Spleen (tissue), 11 donors: ENCODE results near the gene RPRD2. TPM values are rescaled to one million over a fixed set of nuclear protein-coding genes. Genes with fewer than 3 reads are reported as not detected.
A peak's percentile ranks its signal among the peaks of the same experiment; 100 is the strongest.

Experiments
- DNase-seq: peaks from one replicate; pipeline ENCODE4 v3.0.0-alpha.2; 2020
- H3K27ac ChIP-seq, 8 donors: fragments of 200-600 bp; sonication (generic) in 7 of 8; 1 replicate in 4 of 8; 2 replicates in 4 of 8; pipeline versions ENCODE4 v1.5.0 to v1.8.0; 2016 to 2021; ENCODE audit warnings: inconsistent platforms in 4 of 8, mild to moderate bottlenecking in 4 of 8, moderate library complexity in 1 of 8
- H3K27me3 ChIP-seq, 7 donors: fragments of 200-600 bp; sonication (generic) in 6 of 7; replicated peaks in 1 of 7; 1 replicate in 4 of 7; 2 replicates in 3 of 7; pipeline versions ENCODE4 v1.5.0 to v1.8.0; 2016 to 2021; ENCODE audit warnings: inconsistent platforms in 3 of 7, mild to moderate bottlenecking in 1 of 7
- H3K36me3 ChIP-seq, 6 donors: fragments of 200-600 bp; sonication (generic) in 5 of 6; 1 replicate in 4 of 6; 2 replicates in 2 of 6; pipeline versions ENCODE4 v1.5.0 to v1.8.0; 2016 to 2021; ENCODE audit warnings: inconsistent platforms in 2 of 6
- H3K4me1 ChIP-seq, 6 donors: fragments of 200-600 bp; sonication (generic) in 5 of 6; 1 replicate in 3 of 6; 2 replicates in 3 of 6; pipeline versions ENCODE4 v1.5.0 to v1.8.0; 2016 to 2021; ENCODE audit warnings: inconsistent platforms in 3 of 6
- H3K4me3 ChIP-seq, 8 donors: fragments of 200-600 bp; sonication (generic) in 7 of 8; 1 replicate in 4 of 8; 2 replicates in 4 of 8; pipeline versions ENCODE4 v1.5.0 to v1.8.0; 2016 to 2021; ENCODE audit warnings: inconsistent platforms in 4 of 8, mild to moderate bottlenecking in 4 of 8, moderate library complexity in 2 of 8
- H3K9me3 ChIP-seq, 8 donors: fragments of 200-600 bp; sonication (generic) in 7 of 8; 1 replicate in 4 of 8; 2 replicates in 4 of 8; pipeline versions ENCODE4 v1.5.0 to v1.8.0; 2016 to 2021; ENCODE audit warnings: inconsistent platforms in 4 of 8
- CTCF ChIP-seq, 11 experiments: fragments of 200-600 bp in 7 of 11; fragments of 450-650 bp in 4 of 11; sonication (generic) in 4 of 11; IDR thresholded peaks in 8 of 11; conservative IDR thresholded peaks in 3 of 11; 1 replicate in 7 of 11; 2 replicates in 4 of 11; pipeline versions ENCODE4 v1.4.0 to v1.8.0; 2016 to 2021; ENCODE audit warnings: antibody characterized with exemption in 11 of 11, inconsistent platforms in 4 of 11, mild to moderate bottlenecking in 1 of 11
- POLR2A ChIP-seq, 3 donors: fragments of 450-650 bp; IDR thresholded peaks; one replicate each; pipeline ENCODE4 v1.5.1; 2017; ENCODE audit warnings: antibody characterized with exemption in 3 of 3, mild to moderate bottlenecking in 1 of 3
- POLR2AphosphoS5 ChIP-seq, 3 donors: sonication (generic); formaldehyde crosslinking; IDR thresholded peaks; one replicate each; pipeline ENCODE4 v1.5.1; 2017; ENCODE audit warnings: antibody characterized with exemption in 3 of 3
- WGBS, 5 donors: extraction: QIAGEN DNeasy Blood & Tissue Kit in 3 of 5; methylation state at CpG; one replicate each; pipeline versions ENCODE4 v1.1.5 to v1.1.7; 2013 to 2018; 5-methylcytosine and 5-hydroxymethylcytosine counted together
- intact Hi-C: fragments of 100-400 bp; cut with DNase I; formaldehyde crosslinking; loops from one replicate; pipeline ENCODE4 v1.15.0; 2023; ENCODE audit warnings: low total_unique reads
- polyA plus RNA-seq, 3 donors: library from polyadenylated mRNA; stranded (reverse); fragments of 200-250 nt; gene quantifications; one replicate each; pipeline ENCODE4 v1.2.1, GENCODE V29; 2013
- total RNA-seq, 7 donors: library from RNA; depleted of rRNA in 3 of 7; stranded (reverse); fragments of >200 nt in 3 of 7; fragmentation: NEBNext Ultra II Directional in 4 of 7; extraction: Animal tissue kit (Norgen Biotek cat#: 25700) in 4 of 7; gene quantifications; one replicate each; pipeline versions ENCODE4 v1.1.0 to v1.2.1, GENCODE V29; 2016 to 2021
- donor health status: healthy with polysubstance abuse.
- donor health status: DM: no; HTN: no; CAD: no; lungs with moderate emphysema.
- donor health status: DM: no; HTN: no; CAD: no.
- donor health status: Bipolar disorder and iron deficiency.
- donor health status: healthy.
- donor health status: DM: no; HTN: no; CAD: no.
- donor health status: DM: yes; HTN: yes; CAD: no.

Gene RPRD2
- total and polyA plus RNA-seq, 10 donors = 3.8 to 42.4 (median 29.5) TPM

DNA sequence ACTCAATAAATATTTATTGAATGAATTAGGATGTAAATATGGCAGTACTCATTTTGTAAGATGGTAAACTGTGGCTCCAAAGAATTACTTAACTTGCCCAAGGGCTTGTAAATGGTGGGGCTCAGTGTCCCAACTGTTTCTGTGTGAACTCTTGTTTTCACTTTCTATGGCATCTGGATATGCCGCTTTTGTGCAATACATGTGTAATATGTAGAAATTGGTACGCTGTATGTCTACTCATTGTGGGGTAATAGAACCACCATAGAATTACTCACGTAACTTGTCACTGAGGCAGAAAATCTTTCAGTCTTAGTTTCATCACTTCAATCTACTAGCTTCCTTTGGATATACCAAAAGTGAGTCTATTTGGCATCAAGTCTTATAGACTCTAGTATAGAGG lies 41.6 kb upstream of the RPRD2 start:
- Histone ChIP-seq H3K9me3 (no peaks in the 10 kb centered on the region), H3K27me3 (no peaks in the 10 kb centered on the region), H3K36me3 (peaks cover 0 to 43% (median 26%) of the 10 kb centered on the region in 6 donors), H3K27ac (peak overlapping the region; percentile 88 to 95 (median 93)), H3K4me3 (peak overlapping the region; percentile 52 to 82 (median 70)), H3K4me1 (peaks cover 11 to 59% (median 33%) of the 10 kb centered on the region in 6 donors)
- TF ChIP-seq CTCF (IDR thresholded peaks at IDR 0.05 in 8 of 11, conservative IDR thresholded peaks at IDR 0.05 in 3 of 11) (no peak), POLR2A (IDR thresholded peaks at IDR 0.05) (no peak)
- DNase-seq = no peak
- 32 to 68% (median 46%) methylated on average over 3 of the region's 3 CpGs for WGBS, 5 donors
- intact Hi-C loops = no loop called here

GRCh38 chr1:150332651-150333290 lies 31.2 kb upstream of the RPRD2 start:
- no peak overlapping the region for H3K4me3 ChIP-seq
- H3K27ac ChIP-seq = no peak overlapping the region
- peaks cover 0 to 4% (median 0%) of the 10 kb centered on the region in 6 donors for H3K4me1 ChIP-seq
- no peak for DNase-seq
- peaks cover 11 to 100% (median 100%) of the 10 kb centered on the region in 6 donors for H3K36me3 ChIP-seq
- 94 to 97% (median 95%) methylated on average over 7 of the region's 7 CpGs for WGBS, 5 donors
- no peaks in the 10 kb centered on the region for H3K9me3 ChIP-seq
- intact Hi-C loops = no loop called here
- TF ChIP-seq POLR2A (IDR thresholded peaks at IDR 0.05) (no peak), POLR2AphosphoS5 (IDR thresholded peaks at IDR 0.05) (no peak), CTCF (IDR thresholded peaks at IDR 0.05 in 8 of 11, conservative IDR thresholded peaks at IDR 0.05 in 3 of 11) (no peak)
- no peaks in the 10 kb centered on the region for H3K27me3 ChIP-seq

DNA sequence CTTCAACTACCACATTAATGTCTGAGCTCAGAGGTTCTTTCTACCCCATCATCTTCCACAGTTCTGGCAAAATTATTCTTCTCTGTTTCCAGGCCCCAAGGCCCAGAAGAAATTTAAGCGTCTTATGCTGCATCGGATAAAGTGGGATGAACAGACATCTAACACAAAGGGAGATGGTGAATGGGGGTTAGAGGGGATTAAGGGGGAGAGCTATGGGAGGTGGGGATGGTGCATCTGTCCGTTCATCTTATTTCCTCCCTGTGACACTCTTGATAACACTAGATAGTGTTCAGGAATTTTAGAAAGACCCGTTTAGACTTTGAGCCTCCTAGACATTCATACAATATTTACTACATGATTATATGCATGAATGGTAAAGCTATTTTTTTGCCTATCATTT lies 17.6 kb upstream of the RPRD2 start:
- Histone ChIP-seq H3K36me3 (peaks cover 3 to 100% (median 89%) of the 10 kb centered on the region in 6 donors), H3K27me3 (no peaks in the 10 kb centered on the region), H3K9me3 (no peaks in the 10 kb centered on the region), H3K27ac (no peak overlapping the region), H3K4me3 (no peak overlapping the region), H3K4me1 (no peaks in the 10 kb centered on the region)
- 84 to 94% (median 90%) methylated on average over 4 of the region's 4 CpGs for WGBS, 5 donors
- no peak for DNase-seq
- intact Hi-C loops = loop anchor here (10.0 kb wide), 1 partner anchor 478 kb away; no protein-coding TSS in a partner anchor
- TF ChIP-seq POLR2AphosphoS5 (IDR thresholded peaks at IDR 0.05) = no peak
- no peak for TF ChIP-seq POLR2A (IDR thresholded peaks at IDR 0.05)
- no peak for TF ChIP-seq CTCF (IDR thresholded peaks at IDR 0.05 in 8 of 11, conservative IDR thresholded peaks at IDR 0.05 in 3 of 11)

DNA sequence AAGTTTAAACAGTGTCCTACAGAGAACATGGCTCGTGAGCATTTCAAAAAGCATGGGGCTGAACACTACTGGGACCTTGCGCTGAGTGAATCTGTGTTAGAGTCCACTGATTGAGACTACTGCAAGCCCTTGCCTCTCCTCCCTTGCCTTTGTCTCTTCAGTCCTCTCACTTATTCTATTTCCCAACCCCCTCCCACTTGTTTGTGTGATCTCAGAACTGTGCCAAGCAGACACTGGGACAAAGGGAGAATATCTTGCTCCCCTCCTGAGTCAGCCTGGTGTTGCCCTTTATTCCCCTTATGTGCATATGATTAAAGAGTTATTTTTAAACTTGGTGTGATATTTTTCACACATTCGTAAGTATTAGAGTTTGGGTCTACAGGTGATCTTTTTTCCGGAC lies 11.1 kb upstream of the RPRD2 start:
- intact Hi-C loops = no loop called here
- Histone ChIP-seq H3K4me3 (no peak overlapping the region), H3K9me3 (no peaks in the 10 kb centered on the region), H3K27ac (no peak overlapping the region), H3K4me1 (no peaks in the 10 kb centered on the region), H3K27me3 (no peaks in the 10 kb centered on the region), H3K36me3 (peaks cover 2 to 93% (median 63%) of the 10 kb centered on the region in 6 donors)
- WGBS, 5 donors = 90 to 97% (median 94%) methylated on average over 4 of the region's 4 CpGs
- DNase-seq = no peak
- no peak for TF ChIP-seq CTCF (IDR thresholded peaks at IDR 0.05 in 8 of 11, conservative IDR thresholded peaks at IDR 0.05 in 3 of 11)
- no peak for TF ChIP-seq POLR2A (IDR thresholded peaks at IDR 0.05)
- no peak for TF ChIP-seq POLR2AphosphoS5 (IDR thresholded peaks at IDR 0.05)
